GDM1 (cell line): Measurements from ENCODE around the gene DIP2B.
"Not testable (repeated sequence)": the region's sequence is repeated elsewhere in the genome, so short reads cannot be mapped to it uniquely, and the experiment has no call there.

Experiments used
- DNase-seq: peaks from one replicate; lab custom pipeline; 2025; lab: John Stamatoyannopoulos, UW

The DIP2B gene

DNA sequence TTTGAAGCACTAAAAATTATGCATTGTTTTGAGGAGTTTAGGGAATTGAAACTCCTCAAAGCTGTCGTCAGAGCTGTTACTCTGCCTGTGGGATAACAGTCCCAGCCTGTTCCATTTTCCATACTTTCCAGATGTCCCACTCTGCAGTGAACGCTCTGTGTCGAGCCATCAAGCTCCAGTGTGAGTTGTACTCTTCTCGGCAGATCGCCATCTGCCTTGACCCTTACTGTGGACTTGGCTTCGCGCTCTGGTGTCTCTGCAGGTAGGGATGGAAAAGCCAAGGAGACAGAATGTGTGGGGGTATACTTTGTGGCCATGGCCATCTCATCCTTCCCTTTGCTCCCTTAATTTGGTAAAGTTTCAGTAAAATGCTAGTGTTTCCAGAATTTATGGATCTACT, 223.6 kb downstream of the DIP2B start:
- no peak for DNase-seq

DNA sequence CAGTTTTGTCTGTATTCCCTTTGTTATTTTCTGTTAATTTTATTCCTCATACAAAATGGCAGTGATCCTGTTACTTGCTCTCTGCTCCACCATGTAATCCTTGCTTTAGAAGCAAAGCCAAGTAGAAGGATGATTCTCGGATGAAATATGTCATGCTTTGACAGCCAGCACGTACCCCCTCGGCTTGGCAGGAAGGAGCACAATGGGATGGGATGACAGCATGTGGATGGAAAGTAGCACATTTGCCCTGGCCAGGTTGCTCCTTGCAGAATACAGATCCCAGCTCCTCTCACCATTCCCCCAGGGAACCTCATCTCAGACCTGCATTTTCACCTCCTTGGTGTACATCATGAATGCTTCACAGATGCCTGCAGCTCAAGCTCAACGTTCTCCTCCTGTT, 224.1 kb downstream of the DIP2B start:
- DNase-seq: no peak

DNA sequence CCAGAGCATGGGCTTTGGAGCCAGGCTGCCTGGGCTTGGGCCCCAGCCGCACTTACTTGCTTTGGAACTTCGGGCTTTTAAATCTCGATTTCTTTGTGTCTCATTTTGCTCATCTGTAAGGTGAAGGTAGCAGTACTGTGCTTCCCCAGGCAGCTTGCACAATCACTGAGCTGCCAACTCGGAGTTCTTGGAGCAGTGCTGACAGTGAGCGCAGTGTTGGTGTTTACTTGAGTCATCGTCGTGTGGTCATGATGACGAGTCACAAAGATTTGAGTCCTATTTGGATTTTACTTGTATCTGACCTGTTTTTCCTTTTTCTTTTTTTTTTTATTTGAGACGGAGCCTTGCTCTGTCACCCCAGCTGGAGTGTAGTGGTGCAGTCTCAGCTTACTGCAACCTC, 227.8 kb downstream of the DIP2B start:
- no peak for DNase-seq

DNA sequence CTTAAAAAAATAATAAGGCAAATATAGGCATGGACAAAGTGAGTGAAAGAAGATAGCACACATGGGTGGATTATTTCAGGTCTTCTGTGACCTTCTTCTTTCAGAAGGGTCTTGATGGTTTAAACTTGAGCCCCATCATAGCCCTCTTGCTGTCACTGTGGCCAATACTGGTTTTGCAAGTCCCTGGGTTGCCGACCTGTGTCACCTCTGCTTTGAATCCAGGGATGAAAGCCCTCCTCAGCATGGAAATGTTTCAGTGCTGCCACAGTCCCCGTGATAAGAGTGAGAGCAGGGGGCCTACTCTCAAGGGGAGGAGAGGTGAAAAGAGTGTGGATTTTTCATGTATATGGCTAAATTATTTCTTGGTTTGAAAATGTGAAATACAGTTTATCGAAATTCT, 228.9 kb downstream of the DIP2B start:
- DNase-seq: no peak

DNA sequence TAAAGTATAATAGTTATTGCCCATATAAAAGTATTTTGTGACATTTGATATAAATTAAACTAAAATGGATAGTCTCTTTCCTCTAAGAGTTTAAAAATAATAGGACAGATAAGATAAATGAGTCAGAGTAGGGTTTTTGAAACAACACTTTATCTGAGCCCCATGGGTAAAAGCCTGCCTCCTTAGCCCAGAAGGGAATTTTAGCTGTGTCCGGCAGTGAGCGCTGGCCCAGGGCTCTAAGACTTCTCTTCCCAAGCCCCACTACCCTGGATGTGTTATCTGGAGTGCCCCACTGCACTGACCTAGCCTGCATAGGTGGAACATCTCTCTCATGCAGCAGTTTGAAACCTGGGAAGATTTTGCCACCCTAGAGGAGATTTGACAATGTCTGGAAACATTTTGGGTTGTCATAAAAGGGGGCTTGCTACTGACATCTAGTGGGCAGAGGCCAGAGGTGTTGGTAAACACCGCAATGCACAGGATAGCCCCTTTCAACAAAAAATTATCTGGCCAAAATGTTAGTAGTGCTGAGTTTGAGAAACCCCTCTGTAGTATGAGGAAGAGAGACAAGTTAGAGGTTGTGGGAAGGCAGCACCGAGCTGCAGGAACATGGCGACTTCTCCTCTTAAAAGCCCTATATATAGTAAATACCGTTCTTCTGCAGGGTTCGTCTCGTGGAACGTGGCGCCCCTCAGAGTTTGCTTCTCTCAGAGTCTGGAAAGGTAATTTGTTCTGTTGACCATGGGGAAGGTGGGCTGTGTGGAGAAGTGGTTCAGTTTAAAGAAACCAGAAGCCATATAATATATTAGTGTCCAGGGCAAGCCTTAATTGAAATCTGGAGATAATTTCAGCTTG, 229.9 kb downstream of the DIP2B start:
- DNase-seq: no peak

DNA sequence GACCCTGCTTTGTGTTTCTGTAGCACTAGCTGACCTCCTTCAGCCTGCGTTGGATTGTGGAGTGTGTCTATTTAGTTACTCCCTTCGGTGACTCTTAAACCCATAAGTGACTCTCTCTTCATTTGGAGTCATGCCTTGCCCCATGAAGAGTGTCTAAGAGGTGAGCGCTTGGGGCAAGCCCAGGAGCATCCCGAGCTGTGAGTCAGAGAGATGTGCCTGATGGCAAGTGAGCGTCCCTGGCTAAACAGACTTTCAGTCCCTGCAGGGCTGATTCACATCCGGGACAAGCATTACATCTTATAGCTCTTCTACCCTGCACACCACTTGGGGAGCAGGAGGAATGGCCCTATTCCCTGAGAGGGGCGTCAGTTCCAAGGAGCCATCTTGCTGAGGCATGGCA, 234.8 kb downstream of the DIP2B start:
- DNase-seq: no peak

DNA sequence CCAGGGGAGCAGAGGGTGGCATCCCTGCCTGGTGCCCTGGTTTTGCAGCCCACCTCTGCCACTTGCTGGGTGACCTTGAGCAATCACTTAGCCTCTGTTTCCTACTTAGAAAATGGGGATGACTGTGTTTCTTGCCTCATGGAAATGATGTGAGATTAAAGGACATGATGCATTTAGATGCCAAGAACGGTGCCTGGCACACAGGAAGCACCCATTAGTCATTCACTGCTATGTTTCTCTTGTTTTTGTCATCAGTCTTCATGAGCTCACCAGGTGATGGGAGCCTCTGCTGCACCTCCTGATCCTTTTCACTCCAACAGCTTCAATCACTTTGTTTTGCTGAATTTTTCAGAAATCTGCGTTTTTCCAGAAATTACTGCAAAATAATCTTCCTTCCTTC, 235.5 kb downstream of the DIP2B start:
- DNase-seq: no peak

DNA sequence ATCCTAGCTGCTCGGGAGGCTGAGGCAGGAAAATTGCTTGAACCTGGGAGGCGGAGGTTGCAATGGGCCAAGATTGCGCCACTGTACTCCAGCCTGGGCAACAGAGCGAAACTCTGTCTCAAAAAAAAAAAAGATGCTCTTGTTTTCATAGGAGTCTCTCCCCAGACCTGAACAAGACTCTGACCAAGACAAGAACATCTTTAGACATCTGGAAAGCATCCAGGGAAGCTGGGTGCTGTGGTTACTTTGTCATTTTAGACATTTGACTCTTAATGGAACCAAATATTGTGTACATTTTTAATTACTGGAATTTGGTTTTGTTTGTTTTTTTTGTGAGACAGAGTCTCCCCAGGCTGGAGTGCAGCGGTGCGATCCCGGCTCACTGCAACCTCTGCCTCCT, 238.0 kb downstream of the DIP2B start:
- DNase-seq: no peak

DNA sequence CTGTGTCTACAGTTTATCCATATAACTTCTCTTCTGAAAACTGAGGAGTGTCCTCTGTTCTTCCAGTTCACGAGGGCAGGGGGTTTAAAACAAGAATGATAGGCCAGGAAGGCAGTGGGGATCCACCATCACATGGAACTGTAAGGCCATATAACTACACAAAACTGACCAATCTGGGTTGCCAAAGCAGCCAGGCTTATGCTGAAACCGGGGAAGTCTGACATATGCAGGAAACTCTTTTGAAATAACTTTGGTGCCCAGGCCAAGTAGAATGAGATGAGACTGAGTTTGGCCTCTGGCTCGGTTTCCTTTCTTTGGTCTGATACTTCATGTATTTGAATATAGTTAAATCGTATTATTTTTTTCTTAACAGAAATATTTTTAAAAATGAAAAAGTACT, 241.1 kb downstream of the DIP2B start:
- DNase-seq: no peak

DNA sequence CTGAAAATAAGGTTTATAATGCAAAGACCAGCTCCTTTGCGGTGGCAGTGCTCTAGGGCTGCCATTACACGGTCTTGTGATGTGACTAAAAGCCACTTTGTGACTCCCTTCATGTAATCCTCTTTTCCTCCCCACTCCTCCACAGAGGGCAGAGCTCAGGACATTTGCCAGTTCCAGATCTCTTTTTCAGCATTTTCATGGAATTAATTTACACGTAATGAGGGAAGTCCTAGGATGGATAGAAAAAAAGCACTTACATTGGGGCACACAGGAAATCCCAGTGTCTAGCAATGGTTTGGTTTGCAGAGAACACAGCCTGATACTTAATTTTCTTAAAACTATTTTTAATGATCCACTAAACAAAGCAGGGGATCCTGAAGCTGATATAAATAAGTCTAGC, 241.6 kb downstream of the DIP2B start:
- DNase-seq: no peak

DNA sequence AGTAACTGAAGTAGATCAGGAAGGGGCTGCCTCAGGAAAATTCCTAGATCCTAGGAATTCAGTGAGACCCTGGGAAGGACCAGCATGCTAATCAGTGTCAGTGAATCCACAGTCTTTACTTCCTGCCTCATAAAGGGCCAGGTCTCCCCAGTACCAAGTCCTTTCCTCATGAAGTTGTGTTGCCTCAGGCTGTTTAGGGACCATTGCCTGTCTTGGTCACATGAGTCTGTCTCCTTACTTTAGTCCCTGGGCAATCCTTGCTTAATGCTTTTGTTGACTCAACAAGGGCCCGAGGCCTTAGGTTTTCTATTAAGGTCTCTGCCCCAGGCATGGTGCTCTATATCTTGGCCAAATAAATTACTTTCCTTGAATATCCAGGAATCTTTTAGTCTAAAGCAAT, 243.0 kb downstream of the DIP2B start:
- no peak for DNase-seq

DNA sequence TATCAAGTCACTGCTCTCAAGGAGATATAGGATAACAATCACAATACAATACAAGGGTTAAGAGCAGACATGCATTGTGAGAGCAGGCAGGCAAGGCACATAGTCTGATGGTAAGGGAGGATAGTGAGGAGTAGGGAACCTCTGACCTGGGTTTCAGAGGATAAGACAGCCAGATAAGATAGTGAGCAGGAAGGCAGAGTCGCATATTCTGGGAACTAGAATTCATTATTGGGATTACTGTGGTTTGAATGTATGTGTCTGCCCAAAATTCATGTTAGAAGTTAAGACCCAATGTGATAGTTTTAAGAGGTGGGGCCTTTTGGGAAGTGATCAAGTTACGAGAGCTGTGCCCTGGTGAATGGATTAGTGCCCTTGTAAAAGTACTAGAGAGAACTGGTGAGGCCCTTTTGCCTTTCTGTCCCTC, 244.7 kb downstream of the DIP2B start:
- no peak for DNase-seq

DNA sequence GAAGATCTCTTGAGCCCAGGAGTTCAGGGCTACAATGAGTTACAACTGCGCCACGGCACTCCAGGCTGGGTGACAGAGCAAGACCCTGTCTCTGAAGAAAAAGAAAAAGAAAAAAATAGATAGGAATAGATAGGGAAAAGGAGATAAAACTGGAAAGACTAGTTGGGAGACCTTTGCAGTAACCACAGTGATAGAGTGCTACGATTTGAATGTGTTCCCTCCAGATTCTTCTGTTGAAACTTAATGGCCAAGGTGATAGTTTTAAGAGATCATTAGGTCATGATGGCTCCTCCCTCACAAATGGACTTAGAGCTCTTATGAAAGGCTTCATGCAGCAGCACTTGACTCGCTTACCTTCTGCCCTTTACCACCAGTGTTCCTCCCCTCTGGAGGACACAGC, 245.6 kb downstream of the DIP2B start:
- DNase-seq: no peak

DNA sequence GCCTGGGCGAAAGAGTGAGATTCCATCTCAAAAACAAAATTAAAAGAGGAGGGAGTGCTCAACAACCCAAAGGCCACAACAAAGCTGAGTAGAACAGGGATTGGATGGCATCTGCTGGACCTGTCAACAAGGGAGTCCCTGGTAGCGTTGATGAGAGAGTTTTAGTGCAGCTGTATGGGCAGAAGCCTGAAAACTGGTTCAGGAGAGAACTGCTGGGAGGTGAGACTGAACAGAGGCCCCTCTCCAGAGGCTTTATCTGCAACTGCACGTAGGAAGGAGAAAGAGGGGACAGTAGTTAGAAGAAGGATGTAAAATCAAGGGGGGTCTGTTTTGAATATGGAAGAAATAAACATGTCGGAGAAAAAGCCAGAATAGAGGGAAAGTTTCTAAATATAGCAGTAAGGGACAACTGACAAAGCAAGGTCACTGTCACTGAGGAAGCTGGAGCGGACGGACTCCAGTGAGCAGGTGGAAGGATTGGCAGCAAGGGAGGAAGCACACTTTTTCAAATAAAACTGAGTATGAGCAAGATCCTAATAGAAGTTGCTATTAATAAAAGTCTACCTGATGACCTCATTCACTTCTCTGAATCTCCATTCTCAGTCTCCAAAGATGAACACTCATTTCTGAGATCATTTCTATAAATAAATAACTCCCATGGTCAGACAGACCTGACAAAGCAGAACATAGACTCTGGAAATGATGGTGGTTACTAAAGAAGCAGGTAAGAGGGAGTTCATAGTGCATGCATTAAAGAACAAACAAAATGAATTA, 247.3 kb downstream of the DIP2B start:
- no peak for DNase-seq

DNA sequence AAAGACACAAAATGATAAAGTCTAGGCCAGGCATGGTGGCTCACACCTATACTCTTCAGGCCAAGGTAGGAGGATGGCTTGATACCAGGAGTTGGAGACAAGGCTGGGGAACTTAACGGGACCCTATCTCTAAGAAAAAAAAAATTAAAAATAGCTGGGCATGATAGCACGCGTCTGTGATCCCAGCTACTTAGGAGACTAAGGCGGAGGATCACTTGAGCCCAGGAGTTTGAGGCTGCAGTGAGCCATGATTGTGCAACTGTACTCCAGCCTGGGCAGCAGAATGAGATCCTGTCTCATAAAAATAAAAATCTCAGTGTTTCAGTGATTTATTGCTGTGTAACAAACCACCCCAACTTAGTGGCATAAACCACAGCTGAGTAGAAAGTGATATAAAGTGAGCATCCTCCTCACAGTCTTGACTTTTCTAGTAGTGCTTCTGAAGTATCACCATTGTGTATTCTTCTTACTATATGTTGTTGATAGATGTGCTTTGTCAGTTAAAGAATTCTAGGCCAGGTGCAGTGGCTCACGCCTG, 248.5 kb downstream of the DIP2B start:
- DNase-seq: no peak

DNA sequence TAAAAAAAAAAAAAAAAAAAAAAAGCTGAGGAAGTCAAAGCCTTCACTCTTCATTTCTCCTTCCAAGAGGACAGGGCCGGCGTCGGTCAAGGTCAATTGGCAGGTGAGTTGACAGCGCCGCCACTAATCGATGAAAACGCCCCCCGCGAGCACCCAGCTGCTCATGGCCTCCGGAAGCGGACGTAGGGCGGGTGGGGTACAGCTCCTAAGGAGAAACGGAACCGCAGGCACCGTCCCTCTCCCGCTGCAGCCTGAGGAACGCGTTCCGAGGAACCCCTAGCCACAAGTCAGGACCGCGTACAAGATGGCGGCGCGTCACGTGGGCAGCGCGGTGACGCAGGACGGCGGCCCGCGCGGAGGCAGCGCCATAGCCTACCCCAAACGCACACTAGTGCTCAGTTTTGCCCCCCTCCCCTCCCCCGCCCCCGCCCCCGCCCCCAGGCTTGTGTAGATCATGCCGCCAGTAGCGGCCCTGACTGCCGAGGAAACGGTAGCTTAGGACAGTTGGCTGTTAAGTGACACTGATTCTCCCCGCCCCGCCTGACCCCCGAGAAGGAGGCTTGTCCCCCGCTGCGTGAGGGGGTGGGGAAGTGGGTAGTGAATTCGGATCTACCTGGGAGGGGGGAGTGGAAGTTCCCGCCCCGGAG, 259.0 kb downstream of the DIP2B start, which contains the start of gene ATF1:
ATF1 (plus strand) TSS at position 463 of the 647 bp plus-strand sequence. CDS start 16,045 bp downstream, outside the sequence.
- DNase-seq: peak; percentile 95

DNA sequence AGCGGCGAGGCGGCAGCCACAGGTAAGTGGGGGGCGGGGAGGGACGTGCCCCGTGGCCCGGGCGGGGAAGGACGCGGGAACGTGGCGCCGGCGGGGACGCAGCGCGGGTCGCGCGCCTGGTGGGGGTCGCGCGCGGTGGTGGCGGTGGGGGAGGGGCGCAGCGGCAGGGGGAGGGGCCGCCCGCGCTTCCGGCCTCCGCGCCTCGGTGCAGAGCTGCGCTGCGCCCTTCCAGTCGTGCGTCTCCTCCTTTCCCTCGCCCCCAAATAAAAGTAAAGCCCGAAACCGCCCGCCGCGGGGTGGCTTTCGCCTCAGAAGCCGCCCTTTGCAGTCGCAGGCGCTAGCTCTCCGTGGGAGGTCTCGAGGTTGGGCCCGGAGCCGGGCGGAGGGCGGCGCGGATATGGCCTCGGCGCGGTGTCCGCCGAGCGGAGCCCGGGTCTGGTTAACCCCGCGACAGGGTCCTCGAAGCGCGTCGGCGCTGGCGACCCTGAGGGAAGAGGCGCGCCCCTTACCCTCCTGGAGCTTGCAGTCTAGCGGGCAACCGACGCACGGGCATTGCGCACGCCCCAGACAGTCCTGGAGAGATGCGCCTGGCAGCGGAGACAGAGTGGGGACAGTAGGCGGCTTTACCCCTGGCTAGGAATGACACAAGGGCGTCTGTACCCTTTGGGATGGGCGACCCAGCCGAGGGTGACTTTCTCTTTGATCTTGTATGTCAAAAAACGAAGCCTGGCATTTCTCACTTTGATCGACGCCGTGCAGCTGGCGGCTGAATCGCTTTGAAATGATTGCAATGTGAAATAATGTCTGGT, 259.7 kb downstream of the DIP2B start:
- DNase-seq: peak; percentile 73

DNA sequence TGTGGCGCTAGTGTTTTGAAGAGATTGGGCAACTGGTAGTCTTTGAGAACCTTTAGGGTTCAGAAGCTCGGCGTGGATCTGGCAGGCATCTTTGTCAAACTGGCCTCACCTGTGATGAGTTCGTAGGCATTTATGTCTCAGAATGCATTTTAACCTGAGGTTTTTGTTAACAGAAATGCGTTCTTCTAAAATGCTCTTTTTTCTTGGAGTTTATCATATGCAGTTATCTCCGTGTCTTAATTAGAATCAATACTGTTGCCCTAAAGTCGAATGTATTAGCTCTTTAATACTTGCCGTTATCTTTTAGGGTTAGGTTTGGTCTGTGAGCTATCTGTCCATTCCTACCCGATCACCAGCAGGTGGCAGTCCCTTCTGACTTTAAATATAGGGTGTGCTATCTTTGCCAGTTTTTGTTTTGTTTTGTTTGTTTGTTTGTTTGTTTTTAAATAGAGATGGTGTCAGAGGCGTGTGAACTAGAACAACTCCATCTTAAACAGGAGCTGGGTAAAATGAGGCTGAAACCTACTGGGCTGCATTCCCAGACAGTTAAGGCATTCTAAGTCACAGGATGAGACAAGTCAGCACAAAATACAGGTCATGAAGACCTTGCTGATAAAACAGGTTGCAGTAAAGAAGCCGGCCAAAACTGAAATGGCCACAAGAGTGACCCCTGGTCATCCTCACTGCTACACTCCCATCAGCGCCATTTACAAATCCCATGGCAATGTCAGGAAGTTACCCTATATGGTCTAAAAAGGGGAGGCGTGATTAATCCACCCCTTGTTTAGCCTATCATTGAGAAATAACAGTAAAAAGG, 260.5 kb downstream of the DIP2B start:
- no peak for DNase-seq

DNA sequence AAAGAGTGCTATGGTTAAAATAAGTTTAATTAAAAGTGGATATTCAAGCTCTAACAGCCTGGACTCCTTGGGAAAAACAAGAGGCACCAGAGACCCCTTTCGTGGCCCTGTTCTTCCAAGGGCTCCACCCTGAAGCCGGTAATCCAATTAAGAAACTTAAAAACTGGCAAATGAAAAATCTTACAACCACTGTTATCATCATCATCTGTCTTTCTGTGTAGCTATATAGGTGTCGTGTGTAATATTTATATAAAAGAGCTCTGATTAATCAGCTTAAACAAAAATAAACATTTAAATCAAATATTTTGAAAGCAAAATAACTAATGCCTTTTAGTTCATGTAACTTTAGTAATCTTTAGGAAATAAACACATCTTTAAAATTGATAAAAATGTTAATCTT, 263.6 kb downstream of the DIP2B start:
- DNase-seq: no peak

DNA sequence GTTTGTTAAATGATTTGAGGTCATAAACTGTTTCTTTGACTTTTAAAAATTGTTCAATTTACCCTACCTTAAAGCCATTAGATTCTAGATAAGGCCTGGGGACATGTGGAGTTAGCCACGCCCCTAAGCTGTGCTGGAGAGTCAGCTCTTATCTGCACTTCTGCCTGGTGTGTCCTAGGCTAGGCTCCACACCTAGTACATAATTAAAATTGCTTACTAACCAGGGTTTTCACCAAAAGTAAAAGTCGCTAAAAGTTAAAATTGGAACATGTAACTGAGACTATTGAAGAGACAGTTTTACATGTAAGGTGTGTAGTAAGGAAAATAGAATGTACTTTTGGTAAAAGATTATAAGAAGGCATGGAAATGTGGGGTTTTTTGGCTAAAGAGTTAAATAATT, 264.0 kb downstream of the DIP2B start:
- DNase-seq: not testable (repeated sequence)

DNA sequence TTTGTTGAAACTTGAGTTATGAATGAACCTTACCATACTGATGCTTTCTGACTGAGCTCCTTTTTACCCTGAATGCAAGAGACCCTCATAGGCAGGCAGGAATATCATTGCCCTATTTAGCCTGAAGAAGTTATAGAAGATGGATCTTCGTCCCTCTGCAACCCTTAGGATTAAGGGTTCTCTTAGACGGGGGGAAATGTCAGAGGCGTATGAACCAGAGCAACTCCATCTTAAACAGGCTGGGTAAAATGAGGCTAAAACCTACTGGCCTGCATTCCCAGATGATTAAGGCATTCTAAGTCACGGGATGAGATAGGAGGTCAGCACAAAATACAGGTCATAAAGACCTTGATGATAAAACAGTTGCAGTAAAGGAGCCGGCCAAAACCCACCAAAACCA, 266.6 kb downstream of the DIP2B start:
- DNase-seq: no peak
